Loucy (cell line): Measurements from ENCODE around the gene SLC6A19.

Experiments
- H2AFZ ChIP-seq: fragments of 200-600 bp; sonication (generic); 2 replicates; pipeline ENCODE4 v1.6.0; 2016; ENCODE audit warnings: antibody characterized with exemption, mild to moderate bottlenecking, low read length, moderate library complexity
- H3F3A ChIP-seq: fragments of 200-600 bp; 2 replicates; pipeline ENCODE4 v1.6.0; 2016; ENCODE audit warnings: antibody characterized with exemption, low read depth, mild to moderate bottlenecking
- H3K27me3 ChIP-seq: fragments of 200-600 bp; sonication (generic); 2 replicates; pipeline ENCODE4 v1.6.1; 2014; ENCODE audit warnings: low read length, mild to moderate bottlenecking; ENCODE audit not compliant: insufficient read depth, poor library complexity, severe bottlenecking
- H3K36me3 ChIP-seq: fragments of 200-600 bp; sonication (generic); 2 replicates; pipeline ENCODE4 v1.6.1; 2016; ENCODE audit warnings: low read length; ENCODE audit not compliant: insufficient read depth
- H3K4me1 ChIP-seq: fragments of 200-600 bp; sonication (generic); 2 replicates; pipeline ENCODE4 v1.5.1; 2014; ENCODE audit warnings: low read length, mild to moderate bottlenecking; ENCODE audit not compliant: insufficient read depth, poor library complexity, severe bottlenecking
- H3K4me2 ChIP-seq: fragments of 200-600 bp; sonication (generic); 2 replicates; pipeline ENCODE4 v1.6.0; 2014; ENCODE audit warnings: antibody characterized with exemption, low read length, low read depth, mild to moderate bottlenecking; ENCODE audit not compliant: poor library complexity, severe bottlenecking
- H3K4me3 ChIP-seq: fragments of 200-600 bp; sonication (generic); 2 replicates; pipeline ENCODE4 v1.5.1; 2014; ENCODE audit warnings: low read length, mild to moderate bottlenecking, mixed read lengths; ENCODE audit not compliant: poor library complexity, severe bottlenecking
- H3K79me2 ChIP-seq: fragments of 200-600 bp; sonication (generic); 2 replicates; pipeline ENCODE4 v1.6.1; 2014; ENCODE audit warnings: low read length; ENCODE audit not compliant: insufficient read depth
- H3K9ac ChIP-seq: fragments of 200-600 bp; sonication (generic); 2 replicates; pipeline ENCODE4 v1.6.0; 2014; ENCODE audit warnings: mild to moderate bottlenecking, low read depth, low read length, moderate library complexity; ENCODE audit not compliant: poor library complexity, severe bottlenecking
- H3K9me2 ChIP-seq: fragments of 200-600 bp; sonication (generic); replicated peaks from 2 replicates; pipeline ENCODE4 v1.6.1; 2016; ENCODE audit warnings: low read depth, low read length, mixed read lengths
- H3K9me3 ChIP-seq: fragments of 200-600 bp; sonication (generic); 2 replicates; pipeline ENCODE4 v1.6.1; 2014; ENCODE audit warnings: mild to moderate bottlenecking, antibody characterized with exemption, low read length, low read depth; ENCODE audit not compliant: insufficient read depth
- H4K20me1 ChIP-seq: fragments of 200-600 bp; sonication (generic); 2 replicates; pipeline ENCODE4 v1.6.0; 2014; ENCODE audit warnings: antibody characterized with exemption, low read length, mild to moderate bottlenecking; ENCODE audit not compliant: insufficient read depth, poor library complexity, severe bottlenecking
- CTCF ChIP-seq: fragments of 200-600 bp; sonication (generic); conservative IDR thresholded peaks from 2 replicates; pipeline ENCODE4 v1.5.1; 2014; ENCODE audit warnings: mild to moderate bottlenecking, antibody characterized with exemption, low read length
- EZH2phosphoT487 ChIP-seq: fragments of 200-600 bp; IDR thresholded peaks from 2 replicates; pipeline ENCODE4 v1.6.1; 2018; ENCODE audit warnings: antibody characterized with exemption, mild to moderate bottlenecking, moderate library complexity, borderline replicate concordance

Gene SLC6A19

GRCh38 chr5:1245905-1246576 lies 44.6 kb downstream of the SLC6A19 start:
- no peaks in the 10 kb centered on the region for H3F3A ChIP-seq
- H3K9me3 ChIP-seq: no peaks in the 10 kb centered on the region
- H3K4me1 ChIP-seq: no peaks in the 10 kb centered on the region
- H3K9me2 ChIP-seq: no peaks in the 10 kb centered on the region
- no peaks in the 10 kb centered on the region for H3K79me2 ChIP-seq
- H3K9ac ChIP-seq: no peak overlapping the region
- no peaks in the 10 kb centered on the region for H3K36me3 ChIP-seq
- H3K4me2 ChIP-seq: no peak overlapping the region
- H4K20me1 ChIP-seq: no peaks in the 10 kb centered on the region
- H3K4me3 ChIP-seq: no peak overlapping the region
- TF ChIP-seq EZH2phosphoT487 (no peak), CTCF (no peak)
- H3K27me3 ChIP-seq: no peaks in the 10 kb centered on the region
- H2AFZ ChIP-seq: no peak overlapping the region

GRCh38 chr5:1246711-1247431 lies 45.5 kb downstream of the SLC6A19 start:
- H3K27me3 ChIP-seq: no peaks in the 10 kb centered on the region
- no peaks in the 10 kb centered on the region for H4K20me1 ChIP-seq
- H3K9me2 ChIP-seq: no peaks in the 10 kb centered on the region

GRCh38 chr5:1247811-1248210 lies 46.4 kb downstream of the SLC6A19 start:
- no peaks in the 10 kb centered on the region for H3F3A ChIP-seq
- no peak overlapping the region for H3K9ac ChIP-seq
- no peaks in the 10 kb centered on the region for H3K9me3 ChIP-seq
- TF ChIP-seq EZH2phosphoT487 (no peak), CTCF (no peak)
- H3K79me2 ChIP-seq: no peaks in the 10 kb centered on the region
- no peak overlapping the region for H3K4me2 ChIP-seq
- H3K36me3 ChIP-seq: no peaks in the 10 kb centered on the region
- no peaks in the 10 kb centered on the region for H3K27me3 ChIP-seq
- H3K4me1 ChIP-seq: no peaks in the 10 kb centered on the region
- no peaks in the 10 kb centered on the region for H3K9me2 ChIP-seq
- no peak overlapping the region for H2AFZ ChIP-seq
- H4K20me1 ChIP-seq: no peaks in the 10 kb centered on the region
- no peak overlapping the region for H3K4me3 ChIP-seq

More at GRCh38 chr5:1246711-1247431, 45.5 kb downstream of the SLC6A19 start:
- Histone ChIP-seq H3K9ac (no peak overlapping the region), H3F3A (no peaks in the 10 kb centered on the region), H2AFZ (no peak overlapping the region), H3K4me3 (no peak overlapping the region), H3K79me2 (no peaks in the 10 kb centered on the region), H3K9me3 (no peaks in the 10 kb centered on the region), H3K36me3 (no peaks in the 10 kb centered on the region), H3K4me2 (no peak overlapping the region), H3K4me1 (no peaks in the 10 kb centered on the region)
- TF ChIP-seq CTCF (no peak), EZH2phosphoT487 (no peak)
